CD4-positive, alpha-beta T cell (primary cell): ENCODE results near the gene TBCB. TPM values are rescaled to one million over a fixed set of nuclear protein-coding genes. Genes with fewer than 3 reads are reported as not detected.

Experiments used
- ATAC-seq: fragments of 200-7000 bp; cut with Tn5 transposase; one replicate; pipeline ENCODE4 v1.10.0; 2022; ENCODE audit warnings: mild to moderate bottlenecking; ENCODE audit not compliant: poor library complexity
- CTCF ChIA-PET: fragments of 350-600 bp; sonication (Branson Sonifier 250); formaldehyde crosslinking; loops from one replicate; lab custom pipeline; 2021; ENCODE audit warnings: antibody characterized with exemption, inconsistent platforms; lab: Charles Lee
- POLR2A ChIA-PET: fragments of 350-600 bp; sonication (Branson Sonifier 250); formaldehyde crosslinking; loops from one replicate; lab custom pipeline; 2021; ENCODE audit warnings: antibody characterized with exemption, inconsistent platforms; lab: Charles Lee
- DNase-seq, 14 experiments: peaks; one replicate each; pipeline ENCODE4 v3.0.0-alpha.2; 2013 to 2020; ENCODE audit warnings: mixed read lengths in 2 of 14
- H3K27ac ChIP-seq, 2 donors: one replicate each; pipeline versions ENCODE4 v1.5.1 to v1.7.0; 2013; ENCODE audit warnings: low read length in 2 of 2, low read depth in 1 of 2, mild to moderate bottlenecking in 1 of 2
- H3K27me3 ChIP-seq, 2 experiments: 1 replicate in 1 of 2; 2 replicates in 1 of 2; pipeline versions ENCODE4 v1.6.1 to v1.7.0; 2013; ENCODE audit warnings: low read length in 2 of 2, control low read depth in 1 of 2, mild to moderate bottlenecking in 1 of 2, moderate library complexity in 1 of 2; ENCODE audit not compliant: insufficient read depth in 2 of 2, control insufficient read depth in 1 of 2
- H3K36me3 ChIP-seq: one replicate; pipeline ENCODE4 v1.6.1; 2013; ENCODE audit warnings: low read length, control low read depth; ENCODE audit not compliant: insufficient read depth
- H3K4me1 ChIP-seq: one replicate; pipeline ENCODE4 v1.6.1; 2013; ENCODE audit warnings: low read length, control low read depth; ENCODE audit not compliant: insufficient read depth
- H3K4me3 ChIP-seq: one replicate; pipeline ENCODE4 v1.5.1; 2013; ENCODE audit warnings: mild to moderate bottlenecking, low read length, moderate library complexity
- H3K9me3 ChIP-seq, 2 experiments: 1 replicate in 1 of 2; 2 replicates in 1 of 2; pipeline versions ENCODE4 v1.6.1 to v1.7.0; 2013; ENCODE audit warnings: low read length in 2 of 2, mild to moderate bottlenecking in 2 of 2, control low read depth in 1 of 2, moderate library complexity in 1 of 2; ENCODE audit not compliant: control insufficient read depth in 1 of 2, insufficient read depth in 1 of 2
- H3K27ac Mint-ChIP-seq: one replicate; pipeline ENCODE4 v1.8.0; 2020; ENCODE audit warnings: mixed read lengths
- H3K27me3 Mint-ChIP-seq: one replicate; pipeline ENCODE4 v1.8.0; 2021; ENCODE audit warnings: mixed read lengths
- H3K36me3 Mint-ChIP-seq: one replicate; pipeline ENCODE4 v1.8.0; 2021; ENCODE audit warnings: low read depth, mixed read lengths
- H3K4me1 Mint-ChIP-seq: one replicate; pipeline ENCODE4 v1.8.0; 2021; ENCODE audit warnings: low read depth, mixed read lengths
- H3K4me3 Mint-ChIP-seq: one replicate; pipeline ENCODE4 v1.8.0; 2020; ENCODE audit warnings: mild to moderate bottlenecking, mixed read lengths
- H3K9me3 Mint-ChIP-seq: one replicate; pipeline ENCODE4 v1.8.0; 2020; ENCODE audit warnings: mixed read lengths
- CTCF ChIP-seq: fragments of 200-600 bp; IDR thresholded peaks from one replicate; pipeline ENCODE4 v1.8.0; 2022; ENCODE audit warnings: antibody characterized with exemption, mild to moderate bottlenecking
- intact Hi-C, 2 experiments: fragments of 100-400 bp; cut with DNase I in 1 of 2; cut with micrococcal nuclease in 1 of 2; formaldehyde crosslinking; loops; one replicate each; pipeline versions ENCODE4 v1.15.1 to v1.9.0; 2023 to 2025; cut with DNase I, micrococcal nuclease
- total RNA-seq, 174 experiments: library from RNA in 2 of 174; stranded (reverse) in 2 of 174; gene quantifications; one replicate each; pipeline ENCODE4 v1.2.3 and lab custom pipeline; 2021 to 2026

TBCB gene
- total RNA-seq, 2 experiments from 2014 or later = 67.5 to 68.0 TPM

GRCh38 chr19:36084231-36085009 lies 30.8 kb upstream of the TBCB start:
- H3K4me1 ChIP-seq = no peaks in the 10 kb centered on the region
- no peaks in the 10 kb centered on the region for H3K27me3 Mint-ChIP-seq
- ATAC-seq (no peak), DNase-seq (no peak)
- no peaks in the 10 kb centered on the region for H3K9me3 ChIP-seq
- H3K36me3 Mint-ChIP-seq = no peaks in the 10 kb centered on the region
- no peaks in the 10 kb centered on the region for H3K9me3 Mint-ChIP-seq
- TF ChIP-seq CTCF = no peak
- CTCF ChIA-PET = no interaction called here
- no peak overlapping the region for H3K27ac ChIP-seq
- POLR2A ChIA-PET = interaction anchor here (1.0 to 1.4 kb wide), 2 partner anchors 24 to 45 kb away, joined by 3 read pairs; no protein-coding TSS in a partner anchor
- H3K27me3 ChIP-seq = no peaks in the 10 kb centered on the region
- H3K27ac Mint-ChIP-seq = no peak overlapping the region
- intact Hi-C loops = no loop called here
- no peak overlapping the region for H3K4me3 ChIP-seq
- peaks cover 6% of the 10 kb centered on the region for H3K36me3 ChIP-seq
- no peak overlapping the region for H3K4me3 Mint-ChIP-seq
- no peaks in the 10 kb centered on the region for H3K4me1 Mint-ChIP-seq

GRCh38 chr19:36086326-36086725 lies 28.9 kb upstream of the TBCB start:
- no peaks in the 10 kb centered on the region for H3K27me3 ChIP-seq
- Mint-ChIP-seq H3K9me3 (no peaks in the 10 kb centered on the region), H3K4me3 (no peak overlapping the region), H3K27ac (no peak overlapping the region), H3K36me3 (no peaks in the 10 kb centered on the region), H3K4me1 (no peaks in the 10 kb centered on the region), H3K27me3 (no peaks in the 10 kb centered on the region)
- H3K4me3 ChIP-seq = no peak overlapping the region
- no peak overlapping the region for H3K27ac ChIP-seq
- no peaks in the 10 kb centered on the region for H3K9me3 ChIP-seq
- DNase-seq (no peak), ATAC-seq (no peak)
- ChIA-PET CTCF (no interaction called here), POLR2A (interaction anchor here (0.6 kb wide), 1 partner anchor 57 kb away, joined by 3 read pairs; no protein-coding TSS in a partner anchor)
- intact Hi-C loops = no loop called here
- TF ChIP-seq CTCF = no peak
- peaks cover 4% of the 10 kb centered on the region for H3K36me3 ChIP-seq
- H3K4me1 ChIP-seq = no peaks in the 10 kb centered on the region

GRCh38 chr19:36089847-36090246 lies 25.4 kb upstream of the TBCB start:
- no peak overlapping the region for H3K4me3 ChIP-seq
- intact Hi-C loops = no loop called here
- no peaks in the 10 kb centered on the region for H3K36me3 Mint-ChIP-seq
- ChIA-PET CTCF (no interaction called here), POLR2A (no interaction called here)
- no peak for TF ChIP-seq CTCF
- no peak overlapping the region for H3K27ac ChIP-seq
- H3K4me3 Mint-ChIP-seq = no peak overlapping the region
- no peaks in the 10 kb centered on the region for H3K27me3 ChIP-seq
- DNase-seq = no peak
- peaks cover 2% of the 10 kb centered on the region for H3K36me3 ChIP-seq
- H3K4me1 Mint-ChIP-seq = no peaks in the 10 kb centered on the region
- no peaks in the 10 kb centered on the region for H3K4me1 ChIP-seq
- ATAC-seq = no peak
- no peak overlapping the region for H3K27ac Mint-ChIP-seq
- H3K27me3 Mint-ChIP-seq = no peaks in the 10 kb centered on the region
- no peaks in the 10 kb centered on the region for H3K9me3 Mint-ChIP-seq
- no peaks in the 10 kb centered on the region for H3K9me3 ChIP-seq
